DMS 273 (cell line): ENCODE results near the gene PTGFR.

Source experiments
- DNase-seq: peaks from one replicate; lab custom pipeline; 2025; ENCODE audit not compliant: unreplicated experiment; lab: John Stamatoyannopoulos, UW

PTGFR gene

GRCh38 chr1:78520216-78520615, 29.4 kb downstream of the PTGFR start:
- DNase-seq = no peak

GRCh38 chr1:78520843-78521242, 30.1 kb downstream of the PTGFR start:
- DNase-seq = no peak

DNA sequence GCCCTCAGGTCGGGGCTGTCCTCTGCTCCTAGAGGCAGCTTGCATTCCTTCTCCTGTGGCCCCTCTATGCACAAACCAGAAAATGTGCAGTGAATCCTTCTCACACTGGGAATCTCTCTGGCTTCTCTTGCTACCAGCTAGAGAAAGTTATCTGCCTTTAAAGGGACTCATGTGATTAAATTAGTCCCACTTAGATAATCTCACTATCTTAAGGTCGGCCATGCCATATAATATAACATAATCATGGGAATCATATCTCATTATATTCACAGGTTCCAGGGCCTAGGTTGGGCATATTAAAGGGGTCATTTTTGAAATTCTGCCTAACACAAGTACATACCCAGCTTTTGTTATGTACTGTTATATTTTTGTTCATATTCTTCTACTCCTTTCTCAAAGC, 31.4 kb downstream of the PTGFR start:
- DNase-seq = no peak

- no peak for DNase-seq
Measured at GRCh38 chr1:78526496-78526895, 35.7 kb downstream of the PTGFR start.

DNA sequence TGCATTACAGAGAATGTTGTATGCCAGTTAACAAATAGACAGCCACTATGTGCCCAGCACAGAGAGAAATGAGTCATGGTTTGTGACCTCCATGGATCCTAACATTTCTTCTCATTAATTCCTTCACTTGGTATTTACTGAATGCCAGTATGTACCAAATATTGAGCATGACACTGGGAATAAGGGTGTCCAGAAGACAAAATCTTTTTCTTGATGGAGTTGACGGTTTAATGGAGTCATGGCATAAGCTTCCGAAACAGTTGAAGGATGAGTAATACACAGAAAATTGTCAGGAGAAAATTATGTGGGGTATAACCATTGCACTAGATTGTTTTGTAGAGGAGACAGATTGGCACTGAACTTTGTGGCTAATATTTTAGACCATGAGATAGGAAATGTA, 36.9 kb downstream of the PTGFR start:
- no peak for DNase-seq

DNA sequence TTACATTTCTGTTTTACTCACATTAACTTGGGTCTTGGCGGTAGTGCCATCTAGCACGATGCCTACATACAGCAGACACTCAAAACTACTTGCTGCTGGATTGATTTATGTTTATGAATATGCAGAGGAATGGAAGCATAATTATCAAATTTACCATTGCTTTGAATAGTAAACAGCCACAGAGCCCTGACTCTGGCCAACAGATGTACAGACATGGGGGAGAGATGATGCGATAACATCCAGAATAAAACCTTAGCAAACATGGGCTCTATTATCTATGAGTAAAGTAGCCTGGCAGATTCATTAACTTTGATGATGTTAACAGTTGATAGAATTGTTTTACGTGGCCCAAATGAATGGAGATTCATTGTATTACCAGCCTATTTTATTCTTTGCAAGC, 42.8 kb downstream of the PTGFR start:
- DNase-seq = no peak

- no peak for DNase-seq
Measured at GRCh38 chr1:78535286-78535685, 44.5 kb downstream of the PTGFR start.

- no peak for DNase-seq
Measured at GRCh38 chr1:78536427-78536826, 45.7 kb downstream of the PTGFR start.

GRCh38 chr1:78540048-78540447, 49.3 kb downstream of the PTGFR start:
- DNase-seq = peak; percentile 76

GRCh38 chr1:78541479-78541878, 50.7 kb downstream of the PTGFR start:
- no peak for DNase-seq

GRCh38 chr1:78543941-78544643, 53.3 kb downstream of the PTGFR start:
- DNase-seq = peak; percentile 33

GRCh38 chr1:78547081-78547480, 56.3 kb downstream of the PTGFR start:
- no peak for DNase-seq

DNA sequence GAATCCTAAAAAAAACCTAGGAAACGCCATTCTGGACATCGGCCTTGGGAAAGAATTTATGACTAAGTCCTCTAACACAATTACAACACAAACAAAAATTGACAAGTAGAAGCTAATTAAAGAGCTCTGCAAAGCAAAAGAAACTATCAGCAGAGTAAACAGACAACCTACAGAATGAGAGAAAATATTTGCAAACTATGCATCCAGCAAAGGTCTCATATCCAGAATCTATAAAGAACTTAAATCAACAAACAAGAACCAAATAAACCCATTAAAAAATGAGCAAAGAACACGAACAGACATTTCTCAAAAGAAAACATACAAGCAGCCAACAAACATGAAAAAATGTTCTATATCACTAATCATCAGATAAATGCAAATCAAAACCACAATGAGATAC, 58.6 kb downstream of the PTGFR start:
- no peak for DNase-seq

- no peak for DNase-seq
Measured at GRCh38 chr1:78549891-78550290, 59.1 kb downstream of the PTGFR start.

- DNase-seq = peak; percentile 42
Measured at GRCh38 chr1:78553859-78554258, 63.1 kb downstream of the PTGFR start.

DNA sequence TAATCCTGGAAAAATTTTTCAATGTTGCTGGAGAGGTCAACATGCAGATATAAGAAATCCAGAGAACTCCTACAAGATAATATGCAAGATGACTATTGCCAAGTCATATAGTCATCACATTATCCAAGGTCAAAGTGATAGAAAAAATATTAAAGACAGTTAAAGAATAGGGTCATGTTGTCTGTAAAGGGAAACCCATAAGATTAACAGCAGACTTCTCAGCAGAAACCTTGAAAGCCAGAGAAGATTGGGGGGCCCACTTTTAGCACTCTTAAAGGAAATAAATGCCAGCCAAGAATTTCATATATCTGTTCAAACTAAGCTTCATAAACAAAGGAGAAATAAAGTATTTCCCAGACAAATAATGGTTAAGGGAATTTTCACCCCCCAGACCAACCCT, 64.1 kb downstream of the PTGFR start:
- no peak for DNase-seq

GRCh38 chr1:78559680-78560079, 68.9 kb downstream of the PTGFR start:
- DNase-seq = no peak

DNA sequence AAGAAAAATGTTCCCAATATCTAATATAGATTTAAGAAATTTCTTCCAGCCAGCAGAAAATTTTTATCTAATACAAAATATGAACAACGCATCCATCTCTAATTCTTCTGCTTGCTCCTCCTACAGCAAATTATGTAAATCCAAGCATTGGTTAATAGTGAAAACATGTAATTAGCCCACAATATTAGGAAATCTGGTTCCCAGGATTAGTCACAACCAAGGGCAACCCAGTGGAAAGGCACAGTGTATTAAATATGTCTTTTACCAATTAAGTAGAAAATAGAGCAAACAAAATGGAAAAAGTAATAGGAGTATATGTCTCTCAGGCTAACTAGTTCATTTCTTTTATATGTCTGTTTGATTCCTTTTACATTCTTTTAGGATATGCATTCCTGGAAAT, 70.0 kb downstream of the PTGFR start:
- DNase-seq = no peak

DNA sequence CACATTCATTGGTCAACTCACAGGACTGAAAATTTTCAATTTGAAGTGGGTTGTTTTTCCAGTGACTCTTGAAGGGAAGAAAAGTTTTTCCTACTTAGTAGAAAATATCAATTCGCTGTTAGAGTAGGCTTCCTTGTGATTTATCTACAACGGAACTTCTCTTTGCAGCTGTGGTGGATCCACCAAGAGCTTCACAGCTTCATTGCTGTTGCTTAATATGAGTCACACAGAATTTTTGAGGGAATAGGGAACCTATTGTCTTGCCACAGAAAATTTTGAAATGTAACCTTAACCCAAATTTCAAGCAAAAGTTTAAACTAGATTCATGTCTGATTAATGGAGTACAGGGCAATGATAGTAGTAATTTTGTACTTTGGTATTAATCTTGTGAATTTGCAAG, 71.1 kb downstream of the PTGFR start:
- DNase-seq = no peak

- DNase-seq = no peak
Measured at GRCh38 chr1:78565393-78565792, 74.6 kb downstream of the PTGFR start.

DNA sequence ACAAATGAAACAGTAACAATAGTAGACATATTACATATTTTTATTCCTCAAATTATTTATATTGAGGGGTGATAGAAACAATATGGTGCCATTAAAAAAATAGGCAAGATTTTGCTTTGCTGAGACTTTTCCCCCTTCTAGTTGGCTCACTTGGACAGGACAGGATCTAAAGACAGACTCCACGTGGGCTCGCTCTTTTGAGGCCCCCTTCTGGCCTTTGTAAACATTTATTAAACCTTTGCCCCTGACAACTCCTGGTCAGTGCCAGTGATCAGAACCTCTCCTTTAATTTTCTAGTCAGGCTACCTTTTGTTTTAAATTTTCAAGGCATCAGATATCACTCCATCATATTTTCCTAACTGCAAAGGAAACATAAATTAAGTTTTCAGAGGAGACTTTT, 79.8 kb downstream of the PTGFR start:
- DNase-seq = peak; percentile 25

DNA sequence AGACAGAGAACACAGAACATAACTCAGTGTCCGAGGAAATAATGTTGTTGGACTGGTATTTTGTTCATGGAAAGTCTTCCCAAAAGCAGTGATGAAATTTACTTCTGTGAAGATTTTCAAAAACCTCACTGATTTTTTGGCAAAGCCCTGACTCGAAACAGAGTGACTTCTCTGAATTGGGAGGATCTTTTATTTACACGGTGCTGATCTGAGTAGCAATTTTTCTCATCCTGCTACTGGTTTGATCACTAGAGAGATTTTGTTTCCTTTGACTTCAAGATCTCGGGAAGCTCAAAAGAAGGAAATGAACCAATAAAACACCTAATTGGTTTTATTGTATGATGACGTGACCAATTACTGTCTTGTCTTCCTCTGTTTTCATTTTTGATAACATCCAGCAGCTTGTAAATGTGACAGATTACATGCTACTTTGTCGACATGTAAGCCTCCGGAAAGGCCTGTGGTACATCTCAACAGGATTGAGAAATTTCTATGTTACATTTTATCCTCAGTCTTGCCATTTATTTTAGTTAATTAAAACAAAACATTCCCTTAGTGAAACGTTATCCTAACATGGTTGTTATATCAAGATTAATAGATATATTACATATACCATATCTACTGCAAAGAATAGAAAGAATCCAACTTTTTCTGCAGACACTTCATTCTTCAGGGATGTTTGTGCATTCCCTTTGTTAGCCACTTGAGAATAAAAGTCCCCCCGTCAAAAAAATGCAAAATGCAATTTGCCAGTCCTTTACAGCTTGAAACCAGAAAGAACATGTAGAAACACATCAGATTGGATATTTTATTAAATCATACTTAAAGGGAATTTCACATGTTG, 86.7 kb downstream of the PTGFR start:
- no peak for DNase-seq

GRCh38 chr1:78586572-78586971, 95.8 kb downstream of the PTGFR start:
- DNase-seq = no peak
